ENCODE results near the gene HOTAIR. TPM values are rescaled to one million over a fixed set of nuclear protein-coding genes. Genes with fewer than 3 reads are reported as not detected.

The HOTAIR gene
- total RNA-seq, 1 experiment from 2014 or later, result 7.9 TPM

DNA sequence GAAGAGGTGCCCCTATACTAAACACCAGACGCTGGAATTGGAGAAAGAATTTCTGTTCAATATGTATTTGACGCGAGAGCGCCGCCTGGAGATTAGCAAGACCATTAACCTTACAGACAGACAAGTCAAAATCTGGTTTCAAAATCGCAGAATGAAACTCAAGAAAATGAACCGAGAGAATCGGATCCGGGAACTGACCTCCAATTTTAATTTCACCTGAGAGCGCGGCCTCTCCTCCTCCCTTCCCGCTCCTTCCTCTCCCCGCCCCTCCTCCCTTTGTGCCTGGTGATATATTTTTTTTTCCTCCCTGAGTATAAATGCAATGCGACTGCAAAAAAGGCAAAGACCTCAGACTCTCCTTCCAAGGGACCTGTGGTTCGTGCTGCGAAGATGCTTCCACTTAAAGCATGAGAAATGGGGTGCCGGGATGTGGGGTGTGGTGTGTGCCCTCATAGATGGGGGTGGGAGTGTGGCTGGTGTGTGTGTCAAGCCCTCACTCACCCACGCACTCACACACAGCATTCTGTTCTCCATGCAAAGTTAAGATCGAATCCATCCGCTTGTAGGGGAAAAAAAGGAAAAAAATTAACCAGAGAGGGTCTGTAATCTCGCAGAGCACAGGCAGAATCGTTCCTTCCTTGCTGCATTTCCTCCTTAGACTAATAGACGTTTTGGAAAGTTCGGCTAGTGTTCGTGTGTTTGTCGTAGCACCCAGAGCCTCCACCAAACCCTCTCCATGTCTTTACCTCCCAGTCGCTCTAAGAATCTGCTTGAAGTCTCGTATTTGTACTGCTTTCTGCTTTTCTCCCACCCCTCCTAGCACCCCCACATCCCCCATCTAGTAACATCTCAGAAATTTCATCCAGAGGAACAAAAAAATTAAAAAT is 14.7 kb upstream of the HOTAIR start:
- Histone ChIP-seq H4K20me1 (ENCODE audit: insufficient read depth) (no peaks in the 10 kb centered on the region), H3F3A (ENCODE audit: insufficient read depth, low read depth) (peaks cover 6% of the 10 kb centered on the region; the same call in 1 of the 2 replicates), H3K79me2 (ENCODE audit: low read depth) (0 out of 2 replicates have a peak, but pooled peaks cover 3% of the 10 kb centered on the region), H3K4me3 (peak overlapping the region; percentile 55; the same call in 1 of the 2 replicates), H3K27me3 (ENCODE audit: insufficient read depth, low read depth) (no peaks in the 10 kb centered on the region), H3K27ac (peak overlapping the region; percentile 14; the same call in 1 of the 2 replicates), H2AFZ (peak overlapping the region; percentile 72), H3K4me1 (replicated peaks; ENCODE audit: insufficient read depth) (peaks cover 37% of the 10 kb centered on the region), H3K9me3 (ENCODE audit: insufficient read depth, low read depth) (no peaks in the 10 kb centered on the region), H3K9me2 (ENCODE audit: insufficient read depth) (no peaks in the 10 kb centered on the region), H3K36me3 (ENCODE audit: low read depth) (no peaks in the 10 kb centered on the region), H3K4me2 (peak overlapping the region; percentile 84)
- TF ChIP-seq, protein P1, sequence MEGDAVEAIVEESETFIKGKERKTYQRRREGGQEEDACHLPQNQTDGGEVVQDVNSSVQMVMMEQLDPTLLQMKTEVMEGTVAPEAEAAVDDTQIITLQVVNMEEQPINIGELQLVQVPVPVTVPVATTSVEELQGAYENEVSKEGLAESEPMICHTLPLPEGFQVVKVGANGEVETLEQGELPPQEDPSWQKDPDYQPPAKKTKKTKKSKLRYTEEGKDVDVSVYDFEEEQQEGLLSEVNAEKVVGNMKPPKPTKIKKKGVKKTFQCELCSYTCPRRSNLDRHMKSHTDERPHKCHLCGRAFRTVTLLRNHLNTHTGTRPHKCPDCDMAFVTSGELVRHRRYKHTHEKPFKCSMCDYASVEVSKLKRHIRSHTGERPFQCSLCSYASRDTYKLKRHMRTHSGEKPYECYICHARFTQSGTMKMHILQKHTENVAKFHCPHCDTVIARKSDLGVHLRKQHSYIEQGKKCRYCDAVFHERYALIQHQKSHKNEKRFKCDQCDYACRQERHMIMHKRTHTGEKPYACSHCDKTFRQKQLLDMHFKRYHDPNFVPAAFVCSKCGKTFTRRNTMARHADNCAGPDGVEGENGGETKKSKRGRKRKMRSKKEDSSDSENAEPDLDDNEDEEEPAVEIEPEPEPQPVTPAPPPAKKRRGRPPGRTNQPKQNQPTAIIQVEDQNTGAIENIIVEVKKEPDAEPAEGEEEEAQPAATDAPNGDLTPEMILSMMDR (conservative IDR thresholded peaks at IDR 0.05), result peak; percentile 76
- TF ChIP-seq EZH2 (IDR thresholded peaks at IDR 0.05; ENCODE audit: low read depth), result no peak
- intact Hi-C loops (cut with micrococcal nuclease; ENCODE audit: unreplicated experiment), result loop anchor here (2.0 to 5.0 kb wide), 4 partner anchors 122 to 287 kb away; no protein-coding TSS in a partner anchor
- ChIA-PET CTCF (no interaction called here), POLR2A (ENCODE audit: unreplicated experiment) (no interaction called here)
- peak; percentile 52 to 59 for DNase-seq
- no TSS peak for BruUV-seq (replicated peaks)

DNA sequence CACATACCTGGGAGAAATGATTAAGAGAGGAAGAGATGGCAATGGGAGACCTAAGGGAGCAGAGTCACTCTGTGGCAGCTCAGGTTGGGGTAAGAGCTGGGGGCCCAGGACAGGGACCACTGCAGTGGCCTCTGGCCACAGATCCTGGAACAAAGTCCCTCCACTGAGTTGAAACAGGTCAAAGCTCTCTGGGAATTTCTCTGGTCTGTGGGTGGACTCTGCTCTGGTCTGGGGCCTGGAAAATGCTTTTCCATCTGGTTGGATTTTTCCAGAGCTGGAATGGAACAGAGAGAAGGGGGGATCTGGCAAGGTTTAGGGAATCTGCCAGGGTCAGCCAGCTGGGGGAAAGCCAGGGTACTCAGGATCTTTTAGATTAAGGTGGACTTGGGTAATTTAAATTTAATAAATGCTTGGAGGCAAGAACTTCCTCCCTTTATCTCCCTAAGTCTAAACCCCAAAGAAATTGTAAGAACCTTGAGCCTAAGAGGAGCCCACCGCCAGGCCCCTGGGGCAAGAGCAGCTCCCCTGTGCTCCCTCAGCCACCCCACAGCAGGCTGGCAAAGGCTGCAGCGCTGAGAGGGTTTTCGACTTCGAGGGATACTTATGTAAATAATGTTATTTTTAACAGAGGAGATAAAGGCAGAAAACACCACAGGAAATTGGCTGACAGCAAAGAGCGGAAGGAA is 13.9 kb upstream of the HOTAIR start:
- POLR2A ChIA-PET (ENCODE audit: unreplicated experiment), result no interaction called here
- H3K27me3 ChIP-seq (ENCODE audit: insufficient read depth, low read depth), result no peaks in the 10 kb centered on the region
- no peaks in the 10 kb centered on the region for H3K9me3 ChIP-seq (ENCODE audit: insufficient read depth, low read depth)
- H3F3A ChIP-seq (ENCODE audit: insufficient read depth, low read depth), result peaks cover 3% of the 10 kb centered on the region; the same call in 1 of the 2 replicates
- no peaks in the 10 kb centered on the region for H3K36me3 ChIP-seq (ENCODE audit: low read depth)
- DNase-seq, result no peak
- peaks cover 29% of the 10 kb centered on the region for H3K4me1 ChIP-seq (replicated peaks; ENCODE audit: insufficient read depth)
- CTCF ChIA-PET, result interaction anchor here (0.6 kb wide), 1 partner anchor 44 kb away, joined by 13 read pairs; no protein-coding TSS in a partner anchor
- H2AFZ ChIP-seq, result no peak overlapping the region
- no peaks in the 10 kb centered on the region for H3K9me2 ChIP-seq (ENCODE audit: insufficient read depth)
- intact Hi-C loops (cut with micrococcal nuclease; ENCODE audit: unreplicated experiment), result loop anchor here (2.0 to 5.0 kb wide), 4 partner anchors 121 to 286 kb away; no protein-coding TSS in a partner anchor
- 0 out of 2 replicates have a peak, but pooled peaks cover 3% of the 10 kb centered on the region for H3K79me2 ChIP-seq (ENCODE audit: low read depth)
- H3K27ac ChIP-seq, result no peak overlapping the region
- TF ChIP-seq, protein P1 (conservative IDR thresholded peaks at IDR 0.05), result no peak
- TF ChIP-seq EZH2 (IDR thresholded peaks at IDR 0.05; ENCODE audit: low read depth), result no peak
- BruUV-seq (replicated peaks), result no TSS peak
- peak overlapping the region; percentile 55; the same call in 1 of the 2 replicates for H3K4me3 ChIP-seq
- H4K20me1 ChIP-seq (ENCODE audit: insufficient read depth), result no peaks in the 10 kb centered on the region
- H3K4me2 ChIP-seq, result peak overlapping the region; percentile 84

DNA sequence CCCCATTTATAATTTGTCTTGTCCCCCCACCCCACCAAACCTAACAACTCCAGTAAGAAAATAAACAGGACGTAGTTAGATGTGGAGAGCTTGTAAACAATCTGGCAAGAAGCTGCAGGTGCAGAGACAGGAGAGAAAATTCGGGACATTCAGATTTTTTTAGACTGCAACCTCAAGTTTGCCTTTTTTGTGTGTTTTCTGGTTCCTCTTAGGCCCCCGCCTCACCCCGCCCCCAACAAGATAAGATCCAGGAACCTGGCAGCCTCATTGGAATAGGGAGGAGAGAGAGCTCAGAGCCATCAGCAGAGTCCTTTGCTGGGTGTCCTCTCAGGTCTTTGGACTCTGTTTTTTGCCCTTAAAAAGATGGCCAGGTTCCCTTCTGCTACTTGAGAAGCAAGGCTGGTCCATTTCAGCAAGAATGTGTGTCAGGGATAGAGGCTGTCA is 13.1 kb upstream of the HOTAIR start:
- POLR2A ChIA-PET (ENCODE audit: unreplicated experiment), result interaction anchor here (0.7 kb wide), 1 partner anchor 218 kb away, joined by 5 read pairs; no protein-coding TSS in a partner anchor
- no peaks in the 10 kb centered on the region for H3K79me2 ChIP-seq (ENCODE audit: low read depth)
- intact Hi-C loops (cut with micrococcal nuclease; ENCODE audit: unreplicated experiment), result loop anchor here (2.0 to 5.0 kb wide), 4 partner anchors 121 to 286 kb away; no protein-coding TSS in a partner anchor

More for the DNA sequence above, 13.1 kb upstream of the HOTAIR start:
- Histone ChIP-seq H3K4me2 (no peak overlapping the region), H2AFZ (no peak overlapping the region), H3K4me3 (no peak overlapping the region), H3K9me2 (ENCODE audit: insufficient read depth) (no peaks in the 10 kb centered on the region), H3K36me3 (ENCODE audit: low read depth) (no peaks in the 10 kb centered on the region), H3K27me3 (ENCODE audit: insufficient read depth, low read depth) (no peaks in the 10 kb centered on the region), H3K4me1 (replicated peaks; ENCODE audit: insufficient read depth) (peaks cover 22% of the 10 kb centered on the region), H3K9me3 (ENCODE audit: insufficient read depth, low read depth) (no peaks in the 10 kb centered on the region), H3F3A (ENCODE audit: insufficient read depth, low read depth) (peaks cover 3% of the 10 kb centered on the region; the same call in 1 of the 2 replicates), H4K20me1 (ENCODE audit: insufficient read depth) (no peaks in the 10 kb centered on the region), H3K27ac (no peak overlapping the region)
- no TSS peak for BruUV-seq (replicated peaks)
- CTCF ChIA-PET, result interaction anchor here (0.6 kb wide), 1 partner anchor 45 kb away, joined by 13 read pairs; no protein-coding TSS in a partner anchor
- TF ChIP-seq, protein P1 (conservative IDR thresholded peaks at IDR 0.05), result no peak
- no peak for DNase-seq

All from PC-9 (cell line).